KMS-11 (cell line): Measurements from ENCODE around the gene PDK3.

ENCODE experiments used
- H2AFZ ChIP-seq: fragments of 200-600 bp; sonication (generic); 2 replicates; pipeline ENCODE4 v1.6.1; 2016; ENCODE audit warnings: antibody characterized with exemption, mixed run types, low read depth
- H3K27ac ChIP-seq: fragments of 200-600 bp; sonication (generic); 2 replicates; pipeline ENCODE4 v1.6.1; 2016; ENCODE audit warnings: mild to moderate bottlenecking, mixed run types
- H3K27me3 ChIP-seq: fragments of 200-600 bp; sonication (generic); 2 replicates; pipeline ENCODE4 v1.6.1; 2017; ENCODE audit warnings: mild to moderate bottlenecking, low read depth, mixed run types, moderate library complexity; ENCODE audit not compliant: insufficient read depth
- H3K36me3 ChIP-seq: fragments of 200-600 bp; sonication (generic); 2 replicates; pipeline ENCODE4 v1.6.1; 2017; ENCODE audit warnings: mild to moderate bottlenecking, mixed run types; ENCODE audit not compliant: insufficient read depth
- H3K4me1 ChIP-seq: fragments of 200-600 bp; sonication (generic); 2 replicates; pipeline ENCODE4 v1.6.1; 2016; ENCODE audit warnings: mild to moderate bottlenecking, low read depth, mixed run types; ENCODE audit not compliant: poor library complexity, severe bottlenecking
- H3K4me2 ChIP-seq: fragments of 200-600 bp; sonication (generic); 2 replicates; pipeline ENCODE4 v1.7.0; 2016; ENCODE audit warnings: mild to moderate bottlenecking, mixed run types
- H3K4me3 ChIP-seq: fragments of 200-600 bp; sonication (generic); IDR thresholded peaks from 2 replicates; pipeline ENCODE4 v1.6.1; 2017; ENCODE audit warnings: low read depth, low read length, mixed read lengths; ENCODE audit not compliant: insufficient read depth
- H3K79me2 ChIP-seq: fragments of 200-600 bp; sonication (generic); 2 replicates; pipeline ENCODE4 v1.6.1; 2016; ENCODE audit warnings: low read depth, mixed run types; ENCODE audit not compliant: insufficient read depth
- H3K9ac ChIP-seq: fragments of 200-600 bp; sonication (generic); 2 replicates; pipeline ENCODE4 v1.6.1; 2016; ENCODE audit warnings: mild to moderate bottlenecking, mixed run types
- H4K20me1 ChIP-seq: fragments of 200-600 bp; sonication (generic); 2 replicates; pipeline ENCODE4 v1.6.1; 2016; ENCODE audit warnings: mild to moderate bottlenecking, mixed run types; ENCODE audit not compliant: insufficient read depth
- TF ChIP-seq, protein P1 (sequence below): fragments of 200-600 bp; sonication (generic); conservative IDR thresholded peaks from 2 replicates; pipeline ENCODE4 v1.6.1; 2017; ENCODE audit warnings: low read depth, mild to moderate bottlenecking, antibody characterized with exemption, low read length, moderate library complexity, mixed read lengths

The PDK3 gene

DNA sequence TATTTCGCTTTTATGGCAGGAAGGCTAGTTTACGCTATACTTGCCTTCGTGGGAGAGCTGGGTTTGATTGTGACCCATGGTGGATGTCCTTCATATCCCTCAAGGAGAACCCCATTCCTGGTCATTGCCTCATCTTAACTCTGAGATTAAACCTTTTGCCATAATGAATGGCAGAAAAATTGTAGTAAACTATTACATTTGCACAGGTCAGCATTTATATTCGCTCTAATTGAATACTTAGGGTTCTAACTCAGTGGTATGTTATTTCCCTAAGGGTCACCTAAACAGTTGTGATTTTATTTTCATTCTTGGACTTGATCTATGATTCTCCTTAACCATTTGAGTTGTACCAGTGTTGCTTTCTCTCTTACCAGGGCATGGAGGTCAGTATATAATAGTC lies 13.4 kb downstream of the PDK3 start:
- Histone ChIP-seq H3K4me3 (no peak overlapping the region), H2AFZ (no peak overlapping the region), H3K27ac (no peak overlapping the region), H3K9ac (no peak overlapping the region), H3K4me1 (peaks cover 24% of the 10 kb centered on the region), H3K4me2 (no peak overlapping the region), H3K79me2 (no peaks in the 10 kb centered on the region), H3K27me3 (no peaks in the 10 kb centered on the region), H3K36me3 (no peaks in the 10 kb centered on the region), H4K20me1 (no peaks in the 10 kb centered on the region)
- TF ChIP-seq, protein P1, sequence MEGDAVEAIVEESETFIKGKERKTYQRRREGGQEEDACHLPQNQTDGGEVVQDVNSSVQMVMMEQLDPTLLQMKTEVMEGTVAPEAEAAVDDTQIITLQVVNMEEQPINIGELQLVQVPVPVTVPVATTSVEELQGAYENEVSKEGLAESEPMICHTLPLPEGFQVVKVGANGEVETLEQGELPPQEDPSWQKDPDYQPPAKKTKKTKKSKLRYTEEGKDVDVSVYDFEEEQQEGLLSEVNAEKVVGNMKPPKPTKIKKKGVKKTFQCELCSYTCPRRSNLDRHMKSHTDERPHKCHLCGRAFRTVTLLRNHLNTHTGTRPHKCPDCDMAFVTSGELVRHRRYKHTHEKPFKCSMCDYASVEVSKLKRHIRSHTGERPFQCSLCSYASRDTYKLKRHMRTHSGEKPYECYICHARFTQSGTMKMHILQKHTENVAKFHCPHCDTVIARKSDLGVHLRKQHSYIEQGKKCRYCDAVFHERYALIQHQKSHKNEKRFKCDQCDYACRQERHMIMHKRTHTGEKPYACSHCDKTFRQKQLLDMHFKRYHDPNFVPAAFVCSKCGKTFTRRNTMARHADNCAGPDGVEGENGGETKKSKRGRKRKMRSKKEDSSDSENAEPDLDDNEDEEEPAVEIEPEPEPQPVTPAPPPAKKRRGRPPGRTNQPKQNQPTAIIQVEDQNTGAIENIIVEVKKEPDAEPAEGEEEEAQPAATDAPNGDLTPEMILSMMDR: no peak

DNA sequence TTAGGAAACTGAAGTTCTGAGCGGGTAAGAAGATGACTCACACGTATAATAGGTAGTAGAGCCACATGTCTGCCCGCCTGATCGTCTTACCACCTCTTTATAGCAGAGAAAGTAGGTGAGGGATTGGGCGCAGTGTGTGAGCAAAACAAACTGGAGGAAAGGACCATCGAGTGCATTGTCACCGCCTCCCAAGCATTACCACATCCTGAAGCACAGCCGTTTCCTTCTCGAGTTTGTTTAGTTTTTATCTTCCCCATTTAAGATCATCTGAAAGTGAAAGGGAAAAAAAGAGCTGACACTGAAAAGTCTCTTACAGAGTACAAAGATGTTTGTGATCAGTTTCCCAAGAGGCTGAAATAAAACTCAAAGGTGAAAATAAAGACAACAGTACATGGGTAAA lies 14.8 kb downstream of the PDK3 start:
- TF ChIP-seq, protein P1: no peak
- Histone ChIP-seq H3K4me3 (no peak overlapping the region), H3K27ac (peak overlapping the region; percentile 63), H2AFZ (peak overlapping the region; percentile 41), H4K20me1 (no peaks in the 10 kb centered on the region), H3K9ac (peak overlapping the region; percentile 31; the same call in 1 of the 2 replicates), H3K27me3 (no peaks in the 10 kb centered on the region), H3K79me2 (no peaks in the 10 kb centered on the region), H3K36me3 (no peaks in the 10 kb centered on the region), H3K4me2 (peak overlapping the region; percentile 87), H3K4me1 (peaks cover 24% of the 10 kb centered on the region)

DNA sequence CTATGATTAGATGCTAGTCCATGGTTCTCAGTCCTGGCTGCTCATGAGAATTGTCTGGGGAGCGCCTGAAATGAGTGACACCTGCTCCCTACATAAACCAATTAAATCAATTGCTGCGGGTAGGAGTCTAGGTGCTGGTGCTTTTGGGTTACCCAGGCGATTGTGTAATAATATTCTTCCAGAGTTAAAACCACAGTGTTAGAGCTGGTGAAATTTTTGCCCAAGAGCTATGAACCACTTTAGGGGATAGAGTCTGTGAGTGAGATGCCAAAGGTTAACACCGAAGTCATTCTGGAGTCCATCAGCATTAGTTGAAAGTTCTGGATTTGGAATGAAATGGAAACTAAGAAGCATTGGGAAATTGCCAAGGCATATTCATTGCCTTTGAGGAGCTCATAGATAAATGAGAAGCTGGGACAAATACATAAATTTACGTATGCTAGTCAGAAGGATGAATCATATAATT lies 15.3 kb downstream of the PDK3 start:
- Histone ChIP-seq H2AFZ (peak overlapping the region; percentile 41), H3K4me2 (peak overlapping the region; percentile 87), H3K4me1 (peaks cover 24% of the 10 kb centered on the region), H3K9ac (peak overlapping the region; percentile 31; the same call in 1 of the 2 replicates), H3K27ac (peak overlapping the region; percentile 63), H3K27me3 (no peaks in the 10 kb centered on the region), H3K79me2 (no peaks in the 10 kb centered on the region), H3K4me3 (no peak overlapping the region), H3K36me3 (no peaks in the 10 kb centered on the region), H4K20me1 (no peaks in the 10 kb centered on the region)
- TF ChIP-seq, protein P1: no peak

DNA sequence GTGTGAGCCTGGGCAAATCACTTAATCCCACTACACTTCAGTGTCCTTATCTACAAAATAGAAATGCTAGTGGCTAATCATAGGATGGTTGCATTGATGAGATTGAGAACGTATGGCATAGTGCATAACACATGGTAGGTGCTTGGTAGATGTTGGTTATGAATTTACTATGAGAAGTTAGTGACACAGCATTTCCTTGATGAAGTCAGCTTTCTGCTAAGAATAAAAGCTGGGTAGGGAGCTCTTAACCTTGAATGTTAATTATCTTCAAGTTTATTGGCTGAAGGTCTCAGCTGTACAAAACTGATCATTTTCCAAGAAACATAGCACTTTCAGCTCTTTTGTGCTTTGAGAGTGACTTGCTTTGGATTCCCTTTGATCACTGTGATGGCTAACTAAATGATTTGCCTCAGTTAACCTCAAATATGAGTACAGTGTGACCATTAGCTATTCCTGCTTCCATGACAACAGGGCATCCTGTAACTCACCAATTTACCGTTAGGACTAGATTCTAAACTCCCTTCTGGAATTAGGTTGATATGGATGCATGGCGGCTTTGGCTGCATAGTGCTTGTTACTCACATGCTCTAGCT lies 17.8 kb downstream of the PDK3 start:
- Histone ChIP-seq H3K36me3 (no peaks in the 10 kb centered on the region), H2AFZ (no peak overlapping the region), H4K20me1 (no peaks in the 10 kb centered on the region), H3K4me1 (peaks cover 24% of the 10 kb centered on the region), H3K9ac (no peak overlapping the region), H3K4me2 (no peak overlapping the region), H3K27ac (no peak overlapping the region), H3K27me3 (no peaks in the 10 kb centered on the region), H3K4me3 (no peak overlapping the region), H3K79me2 (no peaks in the 10 kb centered on the region)
- TF ChIP-seq, protein P1: no peak
